22Rv1 (cell line): Measurements from ENCODE around the gene MRPS22.
"Not testable (repeated sequence)": the region's sequence is repeated elsewhere in the genome, so short reads cannot be mapped to it uniquely, and the experiment has no call there.

Experiments
- H3K27ac ChIP-seq: fragments of 450-650 bp; 2 replicates; pipeline ENCODE4 v1.5.1; 2017
- CTCF ChIP-seq: fragments of 450-650 bp; IDR thresholded peaks from 2 replicates; pipeline ENCODE4 v1.5.1; 2017; ENCODE audit warnings: mild to moderate bottlenecking
- ZFX ChIP-seq: fragments of 450-650 bp; IDR thresholded peaks from 2 replicates; pipeline ENCODE4 v1.6.1; 2017; ENCODE audit warnings: antibody characterized with exemption, borderline replicate concordance

Gene MRPS22

GRCh38 chr3:139394116-139394515 lies 50.3 kb downstream of the MRPS22 start:
- no peak overlapping the region for H3K27ac ChIP-seq
- TF ChIP-seq CTCF (no peak), ZFX (no peak)

- no peak for TF ChIP-seq ZFX
- TF ChIP-seq CTCF, result no peak
- no peak overlapping the region for H3K27ac ChIP-seq
Observed at GRCh38 chr3:139396707-139397106, 52.9 kb downstream of the MRPS22 start.

GRCh38 chr3:139401155-139401554 lies 57.3 kb downstream of the MRPS22 start:
- not testable (repeated sequence) for H3K27ac ChIP-seq
